GM19043 (cell line): Measurements from ENCODE around the gene LOXL4.

Experiments
- ATAC-seq: cut with Tn5 transposase; IDR thresholded peaks from one replicate; pipeline ENCODE4 v1.9.1; 2021; ENCODE audit warnings: low read depth; ENCODE audit not compliant: unreplicated experiment

Gene LOXL4

DNA sequence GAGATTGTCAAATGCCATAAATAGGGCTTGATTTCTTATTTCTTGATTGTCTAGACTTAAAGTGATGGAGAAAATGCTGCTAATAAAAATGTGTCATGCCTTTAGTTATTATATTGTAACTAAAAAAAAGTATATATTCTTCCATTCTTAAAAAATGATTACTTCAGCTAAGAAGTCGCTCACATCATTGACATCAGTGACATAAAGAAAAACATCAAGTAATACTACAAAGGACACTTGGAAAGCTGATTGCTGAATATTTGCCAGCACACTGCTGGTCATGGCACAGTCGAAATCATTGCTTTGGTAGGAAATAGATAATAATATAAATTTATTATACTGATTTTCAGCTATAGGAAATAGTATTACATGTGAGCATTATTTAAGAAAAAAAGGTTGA, 62.6 kb downstream of the LOXL4 start:
- no peak for ATAC-seq

DNA sequence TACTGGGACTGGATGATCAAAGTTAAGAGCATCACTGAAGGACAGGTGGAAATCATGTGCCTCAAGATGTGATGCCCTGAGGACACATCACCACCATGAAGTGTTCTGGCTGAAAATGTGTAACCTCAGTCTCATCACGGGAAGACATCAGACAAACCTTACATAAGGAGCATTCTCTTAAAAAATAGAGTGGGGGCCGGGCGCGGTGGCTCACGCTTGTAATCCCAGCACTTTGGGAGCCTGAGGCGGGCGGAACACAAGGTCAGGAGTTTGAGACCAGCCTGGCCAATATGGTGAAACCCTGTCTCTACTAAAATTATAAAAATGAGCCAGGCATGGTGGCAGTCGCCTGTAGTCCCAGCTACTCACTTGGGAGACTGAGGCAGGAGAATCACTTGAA, 65.6 kb downstream of the LOXL4 start:
- no peak for ATAC-seq

DNA sequence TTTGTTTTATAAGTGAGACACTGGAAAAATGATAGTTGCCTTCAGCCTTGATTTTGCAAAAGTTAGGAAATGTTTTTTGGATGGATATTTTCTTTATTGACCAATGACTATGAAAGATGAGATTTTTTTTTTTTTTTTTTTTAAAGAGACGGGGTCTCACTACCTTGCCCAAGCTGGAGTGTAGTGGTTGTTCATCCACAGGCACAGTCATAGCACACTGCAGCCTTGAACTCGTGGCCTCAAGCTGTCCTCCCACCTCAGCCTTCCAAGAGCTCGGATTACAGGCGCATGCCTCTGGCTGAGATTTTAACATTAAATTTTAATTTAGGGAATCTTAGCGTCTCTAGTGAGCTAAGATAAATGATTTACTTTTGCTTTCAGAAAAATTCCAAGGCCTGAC, 66.2 kb downstream of the LOXL4 start:
- no peak for ATAC-seq
